ENCODE results near the gene CACNB2.
A peak's percentile ranks its signal among the peaks of the same experiment; 100 is the strongest.

The CACNB2 gene

DNA sequence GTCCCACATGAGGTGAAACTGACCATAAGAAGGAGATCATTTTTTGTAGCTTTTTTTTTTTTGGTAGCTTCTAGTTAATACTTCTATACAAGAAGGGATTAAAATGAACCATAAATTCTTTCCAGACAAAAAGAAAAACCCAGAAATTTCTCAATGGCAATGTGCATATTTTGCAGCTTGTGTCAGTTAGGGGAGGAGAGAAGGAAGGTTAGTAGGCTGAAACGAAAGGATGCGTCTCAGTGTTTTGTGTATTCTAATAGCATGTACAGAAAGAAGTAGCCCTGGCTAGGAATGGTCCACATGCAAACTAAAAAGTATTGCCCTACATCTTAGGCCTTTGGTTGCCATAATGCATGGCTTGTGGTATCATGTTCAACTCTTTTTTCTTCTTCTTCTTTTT, 90.6 kb downstream of the CACNB2 start:
- H3K27me3 Mint-ChIP-seq (ENCODE audit: low read depth, poor library complexity) = peaks cover 13% of the 10 kb centered on the region
- H3K36me3 Mint-ChIP-seq (ENCODE audit: low read depth) = no peaks in the 10 kb centered on the region
- peaks cover 10% of the 10 kb centered on the region for H3K9me3 Mint-ChIP-seq
- no peak for DNase-seq
- no peak overlapping the region for H3K27ac Mint-ChIP-seq
- peaks cover 26% of the 10 kb centered on the region for H3K4me1 Mint-ChIP-seq
- no peak overlapping the region for H3K4me3 Mint-ChIP-seq
- TF ChIP-seq, protein P1, sequence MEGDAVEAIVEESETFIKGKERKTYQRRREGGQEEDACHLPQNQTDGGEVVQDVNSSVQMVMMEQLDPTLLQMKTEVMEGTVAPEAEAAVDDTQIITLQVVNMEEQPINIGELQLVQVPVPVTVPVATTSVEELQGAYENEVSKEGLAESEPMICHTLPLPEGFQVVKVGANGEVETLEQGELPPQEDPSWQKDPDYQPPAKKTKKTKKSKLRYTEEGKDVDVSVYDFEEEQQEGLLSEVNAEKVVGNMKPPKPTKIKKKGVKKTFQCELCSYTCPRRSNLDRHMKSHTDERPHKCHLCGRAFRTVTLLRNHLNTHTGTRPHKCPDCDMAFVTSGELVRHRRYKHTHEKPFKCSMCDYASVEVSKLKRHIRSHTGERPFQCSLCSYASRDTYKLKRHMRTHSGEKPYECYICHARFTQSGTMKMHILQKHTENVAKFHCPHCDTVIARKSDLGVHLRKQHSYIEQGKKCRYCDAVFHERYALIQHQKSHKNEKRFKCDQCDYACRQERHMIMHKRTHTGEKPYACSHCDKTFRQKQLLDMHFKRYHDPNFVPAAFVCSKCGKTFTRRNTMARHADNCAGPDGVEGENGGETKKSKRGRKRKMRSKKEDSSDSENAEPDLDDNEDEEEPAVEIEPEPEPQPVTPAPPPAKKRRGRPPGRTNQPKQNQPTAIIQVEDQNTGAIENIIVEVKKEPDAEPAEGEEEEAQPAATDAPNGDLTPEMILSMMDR (IDR thresholded peaks at IDR 0.05) = no peak

DNA sequence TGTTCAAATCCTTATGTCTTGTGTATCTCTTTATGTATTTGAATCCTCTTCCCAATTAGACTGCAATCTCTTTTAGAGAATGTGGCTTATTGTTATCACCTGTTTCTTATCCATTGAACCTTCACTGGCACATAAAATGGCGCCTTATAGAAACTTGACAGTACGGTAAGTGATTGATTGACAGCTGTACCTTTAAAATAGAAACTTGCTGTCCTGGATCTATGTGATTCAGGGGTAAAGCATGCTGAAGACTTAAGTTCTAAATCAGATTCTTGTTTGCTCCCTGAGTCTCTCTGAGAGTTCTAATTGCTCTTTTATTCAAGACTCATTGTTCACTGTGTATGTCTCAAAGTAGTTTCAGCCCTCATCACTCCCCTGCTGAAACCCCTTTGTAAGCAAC, 91.3 kb downstream of the CACNB2 start:
- H3K9me3 Mint-ChIP-seq = peaks cover 10% of the 10 kb centered on the region
- H3K4me3 Mint-ChIP-seq = no peak overlapping the region
- peaks cover 22% of the 10 kb centered on the region for H3K4me1 Mint-ChIP-seq
- H3K36me3 Mint-ChIP-seq (ENCODE audit: low read depth) = no peaks in the 10 kb centered on the region
- peaks cover 13% of the 10 kb centered on the region for H3K27me3 Mint-ChIP-seq (ENCODE audit: low read depth, poor library complexity)
- H3K27ac Mint-ChIP-seq = no peak overlapping the region
- DNase-seq = no peak
- TF ChIP-seq, protein P1 (IDR thresholded peaks at IDR 0.05) = no peak

DNA sequence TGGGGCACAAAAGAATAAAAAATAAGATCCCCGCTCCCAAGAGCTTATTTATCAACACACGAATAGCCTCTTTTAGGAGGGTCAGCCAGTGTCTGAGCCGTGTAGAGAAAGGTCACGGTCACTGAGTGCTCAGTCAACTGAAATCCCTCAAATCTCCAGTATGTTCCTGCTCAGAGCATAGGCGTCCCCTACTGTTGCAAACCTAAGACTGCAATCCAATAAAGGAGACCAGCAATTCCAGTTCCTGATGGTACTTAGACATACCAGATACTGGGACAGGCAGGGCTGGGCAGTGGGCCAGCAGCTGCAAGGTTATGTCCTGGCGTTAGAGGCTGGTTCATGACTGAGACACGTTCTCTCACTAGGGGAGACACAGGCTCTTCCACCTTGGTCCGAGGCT, 93.6 kb downstream of the CACNB2 start:
- Mint-ChIP-seq H3K4me1 (peaks cover 9% of the 10 kb centered on the region), H3K4me3 (no peak overlapping the region), H3K9me3 (no peaks in the 10 kb centered on the region), H3K27ac (peak overlapping the region; percentile 62), H3K36me3 (ENCODE audit: low read depth) (no peaks in the 10 kb centered on the region), H3K27me3 (ENCODE audit: low read depth, poor library complexity) (peaks cover 17% of the 10 kb centered on the region)
- TF ChIP-seq, protein P1 (IDR thresholded peaks at IDR 0.05) = peak; percentile 49
- DNase-seq = peak; percentile 10

DNA sequence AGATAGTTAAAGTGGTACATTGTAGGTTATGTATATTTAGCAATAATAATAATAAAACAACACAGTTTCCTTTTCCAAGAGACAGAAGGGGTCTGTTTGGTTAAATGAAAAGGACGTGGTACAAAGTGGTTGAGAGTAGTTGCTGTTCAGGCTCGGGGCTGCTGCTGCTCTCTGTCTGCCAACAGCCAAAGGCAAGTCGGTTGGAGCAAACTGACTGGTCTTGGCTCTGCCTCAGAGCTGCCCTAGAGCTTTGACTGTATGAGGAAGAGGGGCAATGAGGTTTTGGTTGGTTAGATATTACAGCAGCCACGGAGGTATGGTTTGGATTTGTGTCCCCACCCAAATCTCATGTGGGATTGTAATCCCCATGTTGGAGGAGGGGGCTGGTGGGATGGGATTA, 95.3 kb downstream of the CACNB2 start:
- Mint-ChIP-seq H3K27me3 (ENCODE audit: low read depth, poor library complexity) (peaks cover 17% of the 10 kb centered on the region), H3K9me3 (no peaks in the 10 kb centered on the region), H3K36me3 (ENCODE audit: low read depth) (no peaks in the 10 kb centered on the region), H3K4me3 (no peak overlapping the region), H3K27ac (no peak overlapping the region), H3K4me1 (peaks cover 9% of the 10 kb centered on the region)
- TF ChIP-seq, protein P1 (IDR thresholded peaks at IDR 0.05) = no peak
- DNase-seq = no peak

DNA sequence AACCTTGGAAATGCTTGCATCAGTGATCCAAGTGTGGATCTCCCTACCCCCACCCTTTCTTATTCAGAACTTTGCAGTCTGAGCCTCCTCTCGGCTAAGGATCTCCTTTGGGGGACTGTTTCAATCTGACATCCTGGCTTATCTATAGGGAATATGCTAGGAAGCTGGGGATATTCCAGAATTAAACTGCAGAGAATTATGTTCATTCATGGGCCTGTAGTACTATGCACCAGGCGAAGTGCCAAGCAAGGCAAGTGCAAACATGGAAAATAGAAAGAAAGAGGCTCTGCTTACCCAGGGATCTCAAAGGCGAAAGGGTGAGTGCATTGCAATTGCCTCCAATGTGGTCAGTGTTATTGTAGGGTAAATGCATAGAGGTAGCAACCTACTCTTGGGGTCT, 96.5 kb downstream of the CACNB2 start:
- no peak overlapping the region for H3K4me3 Mint-ChIP-seq
- no peaks in the 10 kb centered on the region for H3K36me3 Mint-ChIP-seq (ENCODE audit: low read depth)
- peaks cover 9% of the 10 kb centered on the region for H3K4me1 Mint-ChIP-seq
- TF ChIP-seq, protein P1 (IDR thresholded peaks at IDR 0.05) = no peak
- no peak for DNase-seq
- peaks cover 17% of the 10 kb centered on the region for H3K27me3 Mint-ChIP-seq (ENCODE audit: low read depth, poor library complexity)
- H3K27ac Mint-ChIP-seq = no peak overlapping the region
- H3K9me3 Mint-ChIP-seq = no peaks in the 10 kb centered on the region

DNA sequence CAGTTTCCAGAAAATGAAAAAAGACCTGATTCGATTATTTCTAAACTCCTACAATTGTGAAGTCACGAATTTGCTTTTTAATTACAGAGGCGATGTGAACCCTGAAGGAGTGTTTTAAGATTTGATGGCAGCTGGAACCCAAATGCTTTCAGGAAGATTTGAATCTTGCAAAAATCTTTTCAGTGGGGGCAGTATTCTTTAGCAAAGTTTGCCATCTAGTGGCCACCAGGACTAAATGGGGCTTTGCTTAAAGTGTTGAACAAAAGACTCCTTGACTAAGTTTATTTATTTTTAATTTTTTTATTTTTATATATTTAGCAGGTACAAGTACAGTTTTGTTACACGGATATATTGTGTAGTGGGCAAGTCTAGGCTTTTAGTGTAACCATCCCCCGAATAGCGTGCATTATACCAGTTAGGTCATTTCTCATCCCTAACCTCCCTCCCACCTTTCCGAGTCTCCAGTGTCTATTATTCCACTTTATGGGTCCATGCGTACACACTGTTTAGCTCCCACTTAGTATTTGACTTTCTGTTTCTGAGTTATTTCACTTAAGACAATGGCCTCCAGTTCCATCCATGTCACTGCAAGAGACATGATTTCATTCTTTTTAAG, 98.8 kb downstream of the CACNB2 start:
- peaks cover 11% of the 10 kb centered on the region for H3K27me3 Mint-ChIP-seq (ENCODE audit: low read depth, poor library complexity)
- H3K27ac Mint-ChIP-seq = no peak overlapping the region
- H3K9me3 Mint-ChIP-seq = peaks cover 10% of the 10 kb centered on the region
- TF ChIP-seq, protein P1 (IDR thresholded peaks at IDR 0.05) = peak; percentile 70
- no peak for DNase-seq
- no peaks in the 10 kb centered on the region for H3K36me3 Mint-ChIP-seq (ENCODE audit: low read depth)
- H3K4me1 Mint-ChIP-seq = peaks cover under 1% of the 10 kb centered on the region
- no peak overlapping the region for H3K4me3 Mint-ChIP-seq
